Measurements from ENCODE around the gene SDCCAG8. TPM values are rescaled to one million over a fixed set of nuclear protein-coding genes. Genes with fewer than 3 reads are reported as not detected.

Gene SDCCAG8
- polyA plus RNA-seq, 3 donors, result 33.2 to 34.4 (median 33.4) TPM

GRCh38 chr1:243388276-243388675 lies 132.4 kb downstream of the SDCCAG8 start:
- Mint-ChIP-seq H3K36me3 (peaks cover 19 to 26% of the 10 kb centered on the region in 2 donors), H3K4me1 (peaks cover 11% of the 10 kb centered on the region), H3K9me3 (peaks cover 0 to 2% (median 0%) of the 10 kb centered on the region in 7 donors), H3K27me3 (ENCODE audit: low read depth in 3 of 3) (no peaks in the 10 kb centered on the region), H3K4me3 (no peak overlapping the region), H3K27ac (peak overlapping the region in 3 of 7 donors; percentile 6 to 36 (median 20))
- intact Hi-C loops (cut with micrococcal nuclease), result no loop called here
- Histone ChIP-seq H4K20me1 (ENCODE audit: insufficient read depth, low read length) (no peaks in the 10 kb centered on the region), H3K27me3 (ENCODE audit: control insufficient read depth in 2 of 2, insufficient read depth in 2 of 2, low read length in 2 of 2) (no peaks in the 10 kb centered on the region), H2AFZ (ENCODE audit: insufficient read depth, low read depth, low read length, poor library complexity, severe bottlenecking) (no peak overlapping the region), H3K36me3 (replicated peaks in 1 of 2; ENCODE audit: control insufficient read depth in 1 of 2, insufficient read depth in 2 of 2, low read length in 2 of 2) (no peaks in the 10 kb centered on the region), H3K4me1 (ENCODE audit: control insufficient read depth in 1 of 2, insufficient read depth in 2 of 2, low read length in 2 of 2) (peaks cover 5 to 7% of the 10 kb centered on the region in 2 donors), H3K9ac (ENCODE audit: insufficient read depth, low read length, poor library complexity, severe bottlenecking) (no peak overlapping the region), H3K79me2 (ENCODE audit: insufficient read depth, low read length) (no peaks in the 10 kb centered on the region), H3K27ac (ENCODE audit: low read depth in 1 of 2, low read length in 2 of 2) (no peak overlapping the region), H3K4me3 (replicated peaks in 1 of 3; ENCODE audit: low read depth in 2 of 3, low read length in 3 of 3) (no peak overlapping the region), H3K9me3 (replicated peaks in 1 of 2; ENCODE audit: control insufficient read depth in 1 of 2, insufficient read depth in 1 of 2, low read length in 2 of 2) (no peaks in the 10 kb centered on the region), H3K4me2 (replicated peaks; ENCODE audit: extremely low read depth, low read length, poor library complexity, severe bottlenecking) (no peak overlapping the region)
- TF ChIP-seq CTCF (IDR thresholded peaks at IDR 0.05), result no peak
- WGBS (ENCODE audit: insufficient coverage), result no CpG with 5 or more reads among the region's 1 CpG
- no peak for DNase-seq

GRCh38 chr1:243390162-243390791 lies 134.4 kb downstream of the SDCCAG8 start:
- DNase-seq, result peak in 1 of 3 donors; percentile 5
- Mint-ChIP-seq H3K27ac (peak overlapping the region in 5 of 7 donors; percentile 1 to 61 (median 46)), H3K27me3 (ENCODE audit: low read depth in 3 of 3) (no peaks in the 10 kb centered on the region), H3K4me3 (peak overlapping the region in 1 of 2 donors; percentile 9), H3K9me3 (peaks cover 0 to 2% (median 0%) of the 10 kb centered on the region in 7 donors), H3K36me3 (peaks cover 15 to 22% of the 10 kb centered on the region in 2 donors), H3K4me1 (peaks cover 11% of the 10 kb centered on the region)
- intact Hi-C loops (cut with micrococcal nuclease), result no loop called here
- no peak overlapping the region for H3K27ac ChIP-seq (ENCODE audit: low read depth in 1 of 2, low read length in 2 of 2)
- H3K36me3 ChIP-seq (replicated peaks in 1 of 2; ENCODE audit: control insufficient read depth in 1 of 2, insufficient read depth in 2 of 2, low read length in 2 of 2), result peaks cover 0 to 2% of the 10 kb centered on the region in 2 donors
- H3K4me3 ChIP-seq (replicated peaks in 1 of 3; ENCODE audit: low read depth in 2 of 3, low read length in 3 of 3), result no peak overlapping the region
- no peak overlapping the region for H3K4me2 ChIP-seq (replicated peaks; ENCODE audit: extremely low read depth, low read length, poor library complexity, severe bottlenecking)
- TF ChIP-seq CTCF (IDR thresholded peaks at IDR 0.05), result no peak
- H3K9ac ChIP-seq (ENCODE audit: insufficient read depth, low read length, poor library complexity, severe bottlenecking), result no peak overlapping the region
- peaks cover 5 to 7% of the 10 kb centered on the region in 2 donors for H3K4me1 ChIP-seq (ENCODE audit: control insufficient read depth in 1 of 2, insufficient read depth in 2 of 2, low read length in 2 of 2)
- 0% methylated on average over 3 of the region's 8 CpGs for WGBS (ENCODE audit: insufficient coverage)
- no peaks in the 10 kb centered on the region for H3K79me2 ChIP-seq (ENCODE audit: insufficient read depth, low read length)
- H3K27me3 ChIP-seq (ENCODE audit: control insufficient read depth in 2 of 2, insufficient read depth in 2 of 2, low read length in 2 of 2), result no peaks in the 10 kb centered on the region
- no peaks in the 10 kb centered on the region for H3K9me3 ChIP-seq (replicated peaks in 1 of 2; ENCODE audit: control insufficient read depth in 1 of 2, insufficient read depth in 1 of 2, low read length in 2 of 2)
- H4K20me1 ChIP-seq (ENCODE audit: insufficient read depth, low read length), result no peaks in the 10 kb centered on the region
- H2AFZ ChIP-seq (ENCODE audit: insufficient read depth, low read depth, low read length, poor library complexity, severe bottlenecking), result no peak overlapping the region

All from CD14-positive monocyte (primary cell).